GM19193 (cell line): ENCODE measurements around the gene TMEM269.

Experiments used
- POLR2A ChIP-seq: IDR thresholded peaks from 4 replicates; pipeline ENCODE4 v1.6.1; 2011; ENCODE audit not compliant: insufficient read depth, insufficient read length; ENCODE audit errors: extremely low read depth

Gene TMEM269, protein sequence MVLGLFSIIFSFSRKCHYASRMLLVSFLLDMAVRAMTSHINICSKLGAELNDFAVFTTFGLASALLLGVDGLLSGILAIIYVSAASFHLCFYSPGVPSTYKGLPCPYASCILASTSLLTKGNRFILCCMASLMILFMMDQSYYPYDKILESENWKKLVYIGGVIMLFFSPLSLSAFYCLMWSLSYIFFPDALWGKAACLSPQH

DNA sequence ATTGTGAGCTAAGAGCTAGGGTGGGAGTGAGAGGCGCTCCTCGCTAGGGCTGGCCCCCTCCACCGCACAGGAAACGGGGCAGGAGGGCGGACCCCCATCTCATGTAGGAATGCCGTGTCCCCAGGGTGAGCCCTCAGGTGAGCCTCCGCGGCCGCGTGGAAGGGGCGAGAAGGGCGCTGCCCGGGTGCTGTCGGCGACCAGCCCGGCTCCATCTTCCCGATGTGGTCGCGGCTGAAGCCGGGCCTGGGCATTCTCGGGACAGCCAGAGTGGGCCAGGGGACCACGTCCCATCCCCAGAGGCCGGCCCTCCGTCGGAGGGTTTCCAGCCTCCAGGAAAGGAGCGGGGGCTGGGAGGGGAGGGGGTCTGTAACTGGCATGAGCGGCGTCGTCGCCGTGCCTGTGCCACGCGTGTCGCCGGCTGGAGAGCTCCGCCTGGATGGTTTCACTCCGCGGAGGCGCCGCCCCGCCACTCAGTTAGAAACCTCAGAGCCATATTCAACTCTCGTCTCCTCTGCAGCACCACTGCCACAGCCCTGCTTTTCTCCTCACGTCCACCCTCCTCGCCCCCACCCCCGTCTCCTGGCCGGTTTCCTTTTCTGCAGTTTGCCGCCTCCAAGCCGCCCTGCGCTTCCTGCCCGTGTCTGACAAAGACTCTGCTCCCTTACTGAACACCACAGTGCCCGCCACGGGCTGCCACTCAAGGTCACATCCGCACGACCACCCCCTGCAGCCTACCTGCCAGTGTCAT, at the start of gene TMEM269:
Gene TMEM269, plus strand, starts transcription at position 46 of the 748 bp plus-strand sequence. CDS start 4,903 bp downstream, outside the sequence.
- TF ChIP-seq POLR2A: no peak

DNA sequence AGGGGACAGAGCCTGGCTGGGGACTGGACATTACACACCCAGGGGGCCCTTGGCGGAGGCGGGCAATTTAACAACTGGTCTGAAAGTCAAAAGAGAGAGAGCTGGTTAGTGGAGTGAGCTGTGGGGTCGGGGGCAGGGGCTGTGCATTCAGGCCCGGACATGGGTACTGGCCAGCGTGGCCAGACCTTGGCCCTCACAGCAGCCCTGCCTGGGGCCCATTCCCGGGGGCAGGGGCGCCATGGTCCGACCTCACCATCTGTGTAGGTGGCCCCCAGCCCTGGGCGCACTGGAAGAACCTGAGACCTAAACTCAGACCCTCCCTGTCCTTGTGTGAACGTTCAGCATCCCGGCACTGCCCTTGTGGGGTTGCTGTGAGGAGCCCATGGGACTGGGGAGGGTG, 49.7 kb upstream of the TMEM269 start:
- no peak for TF ChIP-seq POLR2A

DNA sequence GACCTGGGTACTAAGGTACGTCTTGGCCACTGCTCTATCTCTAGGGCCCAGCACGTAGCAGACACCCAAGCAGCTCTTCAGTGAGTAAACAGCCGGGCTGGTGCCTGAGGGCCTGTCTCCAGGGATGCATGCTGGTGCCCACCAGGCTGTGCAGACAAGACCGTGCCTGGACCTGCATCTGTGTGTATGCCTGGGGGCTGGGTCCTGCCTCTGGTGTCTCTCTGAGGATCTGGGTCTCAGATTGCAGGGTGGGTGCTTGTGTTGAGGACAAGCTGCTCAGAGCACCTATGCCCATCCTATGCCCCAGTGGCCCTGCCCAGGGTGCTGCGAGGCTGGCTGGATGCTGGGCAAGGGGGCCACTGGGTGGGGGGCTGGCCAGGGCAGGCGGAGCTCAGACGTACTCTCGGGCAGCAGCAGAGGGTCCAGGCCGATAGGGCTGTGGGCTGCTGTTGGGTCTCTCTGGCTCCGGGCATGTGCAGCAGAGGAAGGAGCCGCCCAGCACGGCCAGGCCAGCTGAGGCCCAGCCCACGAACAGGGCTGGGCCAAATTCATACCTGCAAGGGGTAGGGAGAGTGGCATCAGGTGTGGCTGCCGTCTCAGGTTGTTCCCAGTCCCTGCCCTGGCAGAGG, 49.2 kb upstream of the TMEM269 start:
- TF ChIP-seq POLR2A: no peak

DNA sequence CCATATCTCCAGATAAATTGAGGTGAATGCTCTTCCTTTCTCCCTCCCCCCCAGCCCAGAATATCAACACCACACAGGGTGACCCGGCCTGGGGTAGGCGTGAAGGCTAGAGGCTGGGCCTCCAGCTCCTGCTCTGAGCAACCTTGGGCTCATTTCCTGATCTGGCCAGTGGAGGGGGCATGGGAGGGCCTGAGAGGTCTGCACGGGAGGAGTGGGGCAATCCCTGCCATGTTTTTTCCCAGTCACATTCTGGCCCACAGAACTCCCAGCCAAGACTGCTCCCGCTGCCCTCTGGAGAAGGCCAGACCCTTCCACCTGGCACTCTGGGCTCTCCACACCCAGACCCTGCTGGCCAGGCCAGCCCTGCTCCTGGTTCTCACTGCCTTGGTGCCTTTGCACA, 48.6 kb upstream of the TMEM269 start:
- TF ChIP-seq POLR2A: no peak

DNA sequence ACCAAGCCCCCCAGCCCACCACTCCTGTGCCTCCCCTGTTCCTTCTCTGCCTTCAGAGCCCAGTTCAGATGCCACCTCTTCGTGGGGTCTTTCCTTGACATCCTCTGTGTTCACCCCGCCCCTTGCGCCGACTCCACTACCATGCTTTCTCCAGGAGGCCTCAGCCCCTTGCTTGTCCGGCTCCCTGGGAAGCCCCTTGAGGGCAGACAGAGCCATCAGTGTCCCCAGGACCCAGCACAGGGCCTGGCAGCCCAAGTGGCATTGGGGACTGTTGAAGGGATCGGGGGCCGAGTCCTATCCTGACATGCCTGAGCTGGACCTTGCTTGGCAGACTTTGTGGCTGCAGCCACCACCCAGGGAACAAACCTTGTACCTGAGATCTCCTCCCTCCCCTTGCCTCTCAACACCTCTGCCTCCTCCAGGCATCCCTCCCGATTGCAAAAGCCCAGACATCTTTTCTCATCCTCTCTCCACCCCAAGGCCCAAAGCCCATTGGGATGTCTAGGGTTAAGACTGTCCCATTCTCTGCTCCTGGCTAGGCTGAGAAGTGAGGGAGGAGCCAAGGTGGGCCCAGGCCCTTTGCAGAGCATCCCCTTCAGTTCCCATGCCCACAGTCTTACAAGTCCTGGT, 48.1 kb upstream of the TMEM269 start:
- no peak for TF ChIP-seq POLR2A

DNA sequence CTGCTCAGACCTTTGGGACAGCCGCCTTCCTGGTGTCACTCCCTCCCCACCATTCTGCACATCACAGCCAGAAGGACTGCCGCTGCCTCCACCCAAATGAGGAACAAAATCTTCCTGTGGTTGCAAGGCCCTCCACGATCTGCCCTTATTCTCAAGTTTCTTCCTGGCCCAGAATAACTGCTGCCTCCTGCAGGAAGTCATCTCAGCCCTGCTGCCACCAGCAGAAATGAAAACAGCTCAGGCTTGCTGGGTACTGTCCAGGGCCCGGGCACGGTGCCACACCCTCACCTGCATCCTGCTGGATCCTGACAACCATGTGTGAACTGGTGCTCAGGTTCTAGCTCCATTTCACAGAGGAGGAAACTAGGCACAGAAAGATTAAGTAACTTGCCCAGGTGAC, 47.5 kb upstream of the TMEM269 start:
- TF ChIP-seq POLR2A: no peak

DNA sequence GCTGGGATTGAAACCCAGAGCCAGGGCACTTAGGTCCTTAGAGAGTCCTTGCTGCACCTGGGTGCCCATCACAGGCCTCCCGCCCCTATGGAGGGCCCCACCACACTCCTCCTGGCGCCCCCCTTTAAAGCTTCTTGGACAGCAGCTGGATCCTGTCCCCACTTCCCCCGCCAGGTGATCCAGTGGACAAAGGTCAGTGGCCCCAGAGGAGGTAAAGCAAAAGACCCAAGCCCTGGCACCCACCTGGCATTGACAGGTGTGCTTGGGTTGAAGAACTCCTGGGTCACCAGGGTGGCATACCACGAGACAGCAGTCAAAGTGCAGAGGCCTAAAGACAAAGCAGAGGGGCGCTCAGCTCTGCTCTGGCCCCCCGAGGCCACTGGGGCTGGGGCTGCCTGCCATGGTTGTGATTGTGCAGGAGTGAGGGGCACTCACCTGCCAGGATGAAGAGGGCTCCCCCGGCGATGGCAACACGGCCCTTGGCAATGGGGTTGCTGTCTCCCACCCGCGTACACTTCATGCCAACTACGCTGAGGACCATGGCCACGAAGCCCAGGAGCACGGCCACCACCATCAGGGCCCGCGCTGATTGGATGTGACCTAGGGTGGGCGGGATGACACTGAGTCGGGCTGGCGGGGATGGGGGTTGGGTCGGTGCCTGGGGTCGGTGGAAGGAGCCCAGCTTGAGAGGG, 46.7 kb upstream of the TMEM269 start:
- TF ChIP-seq POLR2A: no peak

DNA sequence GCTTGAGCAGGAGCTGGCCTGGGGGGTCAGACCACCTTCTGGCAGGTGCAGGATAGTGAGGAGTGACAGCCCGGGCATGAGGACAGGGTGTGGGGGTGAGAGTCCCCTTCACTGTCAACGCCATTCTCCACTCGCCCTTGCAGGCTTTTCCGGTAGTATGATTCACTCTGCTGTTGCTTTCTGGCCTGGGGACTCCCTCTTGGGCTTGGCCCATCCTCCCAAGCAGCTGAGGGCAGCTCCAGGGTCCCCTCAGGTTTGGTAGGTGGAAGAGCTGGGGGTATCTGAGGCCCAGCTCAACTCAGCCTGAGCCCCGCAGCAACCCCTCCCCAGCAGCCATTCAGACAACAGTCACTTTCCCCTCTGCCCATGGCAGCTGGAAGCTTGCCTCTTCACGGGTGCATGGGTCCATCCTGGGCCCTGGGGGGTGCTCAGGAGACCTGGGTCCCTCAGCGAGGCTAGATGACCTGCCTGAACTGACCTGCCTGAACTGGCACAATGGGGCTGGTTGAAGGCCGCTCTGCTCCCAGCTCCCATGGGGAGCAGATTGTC, 46.0 kb upstream of the TMEM269 start:
- TF ChIP-seq POLR2A: no peak

DNA sequence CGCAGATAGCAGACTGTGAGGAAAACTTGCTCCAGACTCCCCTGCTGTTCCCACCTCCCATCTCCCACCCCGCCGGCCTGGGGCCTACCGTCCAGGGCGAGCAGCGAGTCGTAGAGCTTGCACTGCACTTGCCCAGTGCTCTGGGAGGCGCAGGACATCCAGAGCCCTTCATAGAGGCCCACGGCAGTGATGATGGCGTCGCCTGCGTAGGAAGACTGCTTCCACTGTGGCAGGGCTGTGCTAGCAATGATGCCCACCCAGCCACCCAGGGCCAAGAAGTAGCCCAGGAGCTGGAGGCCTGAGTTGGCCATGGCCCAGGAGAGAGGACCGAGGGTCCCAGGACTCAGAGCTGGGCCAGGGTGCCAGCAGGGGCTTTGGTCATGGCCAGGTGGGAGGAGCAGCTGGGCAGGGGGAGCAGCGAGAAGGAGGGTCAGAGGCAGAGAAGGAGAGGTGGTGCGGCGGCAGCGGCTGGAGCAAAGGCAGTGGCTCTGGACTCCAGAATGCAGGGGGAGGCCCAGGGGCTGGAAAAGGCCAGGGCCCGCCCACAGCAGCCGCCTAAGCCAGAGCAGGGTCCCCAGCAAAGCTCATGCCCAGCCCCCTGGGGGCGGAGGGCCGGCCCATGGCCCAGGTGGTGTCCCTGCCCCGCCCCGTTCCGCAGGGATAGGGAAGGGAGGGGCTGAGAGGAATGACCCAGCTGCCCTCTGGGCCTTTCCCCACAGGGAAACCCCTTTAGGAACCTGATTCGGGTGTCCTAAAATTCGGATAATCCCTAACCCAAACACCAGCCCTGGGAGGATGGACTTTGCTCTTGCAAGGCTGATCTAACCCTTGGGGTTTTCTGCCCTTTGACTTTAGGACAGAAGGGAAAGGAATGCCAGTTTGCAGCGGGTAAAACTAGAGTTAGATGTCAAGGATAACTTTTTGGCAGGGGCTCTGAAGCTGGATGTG, 44.8 kb upstream of the TMEM269 start, which contains the start of gene CLDN19:
Gene CLDN19, minus strand, starts transcription at position 484 of the 948 bp plus-strand sequence. Its CDS starts 173 bp downstream, at position 311.
- no peak for TF ChIP-seq POLR2A

DNA sequence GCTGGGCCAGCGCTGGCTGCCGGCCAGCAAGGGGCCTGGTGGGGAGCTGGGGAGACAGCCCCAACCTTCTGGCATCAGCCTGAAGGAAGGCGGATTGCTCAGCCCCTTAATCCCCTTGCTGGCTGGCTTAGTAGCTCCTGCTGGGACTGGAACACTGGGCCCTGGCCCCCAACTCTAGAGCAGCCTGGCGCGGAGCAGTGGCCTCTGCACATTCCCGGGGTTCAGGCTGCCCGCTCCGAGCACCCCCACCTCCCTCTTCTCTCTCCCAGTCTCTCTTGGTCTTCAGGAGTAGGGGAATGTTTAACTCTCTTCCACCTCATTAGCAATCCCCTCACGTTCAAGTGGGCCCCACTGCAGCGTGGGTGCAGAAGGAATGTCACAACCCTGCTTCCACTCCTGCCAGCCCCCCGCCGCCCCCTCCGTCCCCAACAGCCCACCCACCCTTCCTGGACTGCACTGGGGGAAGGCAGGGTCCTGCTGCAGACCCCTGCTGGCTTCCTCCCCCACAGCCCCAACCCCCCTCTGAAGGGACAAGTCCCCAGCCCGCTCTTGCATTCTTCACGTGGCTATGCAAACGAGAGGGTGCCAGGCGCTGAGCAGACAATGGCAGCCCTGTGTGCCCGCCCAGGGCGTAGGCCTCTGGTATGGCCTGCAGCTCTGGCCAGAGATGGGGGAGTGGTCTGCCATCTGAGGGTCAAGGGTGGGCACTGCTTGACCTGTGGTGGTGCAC, 43.8 kb upstream of the TMEM269 start:
- no peak for TF ChIP-seq POLR2A

DNA sequence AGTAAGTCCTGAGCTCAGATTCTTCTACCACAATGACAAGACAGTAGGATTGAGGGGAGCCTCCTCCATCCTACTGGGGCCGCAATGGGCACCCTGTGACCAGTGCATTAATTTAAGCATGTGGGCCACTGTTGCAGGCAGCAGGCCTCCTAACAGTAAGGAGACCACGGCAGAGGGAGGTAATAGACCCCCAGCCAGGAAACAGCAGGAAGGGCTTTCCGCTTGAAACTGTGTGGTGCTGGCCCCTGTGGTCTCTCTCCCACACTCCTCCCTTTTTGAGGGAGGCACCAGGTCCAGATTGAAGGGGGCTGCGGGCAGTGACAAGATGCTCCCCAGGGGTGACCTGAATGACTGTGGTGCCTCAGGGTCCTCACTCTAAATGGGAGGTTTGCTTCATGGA, 43.1 kb upstream of the TMEM269 start:
- no peak for TF ChIP-seq POLR2A

DNA sequence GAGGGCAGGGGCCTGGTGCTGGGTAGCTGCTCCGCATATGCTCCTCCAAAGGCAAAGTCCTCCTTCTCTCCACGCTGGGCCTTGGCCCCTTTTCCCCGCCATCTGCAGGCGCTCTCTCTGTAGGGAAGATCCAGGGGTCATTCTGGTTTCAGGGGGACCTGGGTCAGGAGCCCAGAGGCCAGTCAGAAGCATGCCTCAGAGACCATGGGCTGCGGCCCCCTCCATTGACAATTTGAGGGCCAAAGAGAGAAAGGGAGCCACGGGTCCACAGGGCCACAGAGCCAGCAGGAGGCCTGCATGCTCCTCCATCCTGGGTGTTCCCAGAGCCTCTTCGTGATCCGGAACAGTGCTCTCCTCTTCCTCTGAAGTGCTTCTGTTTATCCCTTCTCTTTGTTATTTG, 42.6 kb upstream of the TMEM269 start:
- TF ChIP-seq POLR2A: no peak
